Epithelial cell of proximal tubule (primary cell): ENCODE results near the gene PRKACA. TPM values are rescaled to one million over a fixed set of nuclear protein-coding genes. Genes with fewer than 3 reads are reported as not detected.

Experiments
- DNase-seq: peaks from one replicate; pipeline ENCODE4 v3.0.0-alpha.2; 2011; ENCODE audit warnings: low read depth
- H3K4me3 ChIP-seq: 2 replicates; pipeline ENCODE4 v1.5.1; 2011; ENCODE audit warnings: low read depth, mild to moderate bottlenecking, low read length
- total RNA-seq: library from RNA; depleted of rRNA; stranded (reverse); fragments of >200 nt; gene quantifications from 2 replicates; pipeline ENCODE4 v1.2.3, GENCODE V29; 2015
- TF ChIP-seq, protein P1 (sequence below): conservative IDR thresholded peaks from 2 replicates; pipeline ENCODE4 v1.5.1; 2012; ENCODE audit warnings: low read depth, mild to moderate bottlenecking, low read length

PRKACA gene
- total RNA-seq, 1 donor from 2014 or later = 40.8 TPM

DNA sequence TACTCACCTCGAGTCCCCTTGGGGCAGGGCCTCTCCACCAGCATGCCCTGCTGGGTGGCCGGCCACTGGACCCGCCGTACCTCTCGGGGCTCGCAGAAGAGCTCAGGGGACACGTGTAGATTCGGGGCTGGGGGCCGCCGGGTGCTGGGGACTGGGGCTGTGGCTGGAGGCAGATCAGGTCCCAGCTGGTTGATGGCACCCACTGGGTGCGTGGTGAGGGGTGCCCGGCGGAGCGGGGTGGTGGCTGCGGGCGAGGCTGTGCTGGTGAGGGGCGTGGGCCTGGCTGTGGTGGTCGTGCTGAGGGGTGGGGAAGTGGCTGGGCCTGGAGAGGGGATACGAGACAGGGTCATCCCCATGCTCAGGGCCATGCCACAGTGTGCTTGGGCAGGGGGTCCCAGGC is 43.7 kb upstream of the PRKACA start:
- TF ChIP-seq, protein P1, sequence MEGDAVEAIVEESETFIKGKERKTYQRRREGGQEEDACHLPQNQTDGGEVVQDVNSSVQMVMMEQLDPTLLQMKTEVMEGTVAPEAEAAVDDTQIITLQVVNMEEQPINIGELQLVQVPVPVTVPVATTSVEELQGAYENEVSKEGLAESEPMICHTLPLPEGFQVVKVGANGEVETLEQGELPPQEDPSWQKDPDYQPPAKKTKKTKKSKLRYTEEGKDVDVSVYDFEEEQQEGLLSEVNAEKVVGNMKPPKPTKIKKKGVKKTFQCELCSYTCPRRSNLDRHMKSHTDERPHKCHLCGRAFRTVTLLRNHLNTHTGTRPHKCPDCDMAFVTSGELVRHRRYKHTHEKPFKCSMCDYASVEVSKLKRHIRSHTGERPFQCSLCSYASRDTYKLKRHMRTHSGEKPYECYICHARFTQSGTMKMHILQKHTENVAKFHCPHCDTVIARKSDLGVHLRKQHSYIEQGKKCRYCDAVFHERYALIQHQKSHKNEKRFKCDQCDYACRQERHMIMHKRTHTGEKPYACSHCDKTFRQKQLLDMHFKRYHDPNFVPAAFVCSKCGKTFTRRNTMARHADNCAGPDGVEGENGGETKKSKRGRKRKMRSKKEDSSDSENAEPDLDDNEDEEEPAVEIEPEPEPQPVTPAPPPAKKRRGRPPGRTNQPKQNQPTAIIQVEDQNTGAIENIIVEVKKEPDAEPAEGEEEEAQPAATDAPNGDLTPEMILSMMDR = no peak
- DNase-seq = no peak
- H3K4me3 ChIP-seq = no peak overlapping the region

GRCh38 chr19:14160017-14160703 is 42.6 kb upstream of the PRKACA start:
- no peak for DNase-seq
- TF ChIP-seq, protein P1 = no peak
- H3K4me3 ChIP-seq = no peak overlapping the region

- TF ChIP-seq, protein P1 = no peak
- no peak overlapping the region for H3K4me3 ChIP-seq
- no peak for DNase-seq
These were observed 41.5 kb upstream of the PRKACA start for GRCh38 chr19:14159059-14159458.

GRCh38 chr19:14158276-14159023 is 40.9 kb upstream of the PRKACA start:
- TF ChIP-seq, protein P1 = no peak
- DNase-seq = no peak
- H3K4me3 ChIP-seq = no peak overlapping the region

DNA sequence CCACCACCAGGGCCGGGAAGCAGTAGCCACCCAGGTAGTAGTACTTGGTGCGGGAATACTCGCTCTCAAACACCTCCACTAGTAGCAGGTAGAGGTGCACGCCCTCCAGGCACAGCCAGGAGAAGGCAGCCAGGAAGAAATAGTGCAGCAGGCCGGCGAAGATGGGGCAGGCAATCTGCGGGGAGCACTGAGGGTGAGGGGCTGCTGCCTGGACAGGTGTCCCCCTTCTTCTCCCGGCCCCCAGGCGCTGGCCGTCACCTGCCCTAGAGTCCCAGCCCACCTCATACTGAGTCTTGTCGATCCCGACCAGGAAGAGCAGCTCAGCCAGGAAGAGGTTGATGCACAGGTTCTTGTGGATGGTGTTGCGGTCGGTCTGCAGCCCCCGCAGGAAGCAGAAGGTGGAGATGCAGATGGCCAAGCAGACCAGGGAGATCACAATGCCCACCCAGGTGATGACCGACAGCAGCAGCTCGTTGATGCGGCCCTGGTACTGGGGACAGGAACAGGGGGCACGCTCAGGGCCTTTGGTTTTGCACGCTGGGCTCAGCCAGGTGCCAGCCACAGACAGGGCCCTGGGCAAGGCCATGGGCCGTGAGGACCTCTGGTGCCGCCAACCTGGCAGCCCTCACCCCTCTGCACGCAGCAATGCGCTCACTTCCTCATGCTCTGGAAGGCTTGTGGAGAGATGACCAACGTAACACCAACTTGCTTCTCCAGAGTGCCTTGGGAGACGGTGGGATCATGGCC is 39.6 kb upstream of the PRKACA start:
- no peak for DNase-seq
- H3K4me3 ChIP-seq = no peak overlapping the region
- TF ChIP-seq, protein P1 = no peak

GRCh38 chr19:14156122-14156521 is 38.6 kb upstream of the PRKACA start:
- H3K4me3 ChIP-seq = no peak overlapping the region
- no peak for DNase-seq
- TF ChIP-seq, protein P1 = no peak
